NCI-H226 (cell line): ENCODE data around the gene SGPP1.
A peak's percentile ranks its signal among the peaks of the same experiment; 100 is the strongest.
"Not testable (repeated sequence)": the region's sequence is repeated elsewhere in the genome, so short reads cannot be mapped to it uniquely, and the experiment has no call there.

ENCODE experiments used
- DNase-seq: peaks from one replicate; pipeline ENCODE4 v3.0.0-alpha.2; 2015

SGPP1 gene

GRCh38 chr14:63727736-63728728, at the start of gene SGPP1:
SGPP1 (minus strand) TSS chr14:63728065; CDS start chr14:63727944, 121 bp downstream.
- DNase-seq: peak; percentile 57

- peak; percentile 47 for DNase-seq
Measured at GRCh38 chr14:63777024-63777423, 49.2 kb upstream of the SGPP1 start.

- no peak for DNase-seq
Measured at GRCh38 chr14:63773504-63773903, 45.6 kb upstream of the SGPP1 start.

GRCh38 chr14:63770187-63770807, 42.4 kb upstream of the SGPP1 start:
- peak; percentile 25 for DNase-seq

GRCh38 chr14:63766611-63767010, 38.7 kb upstream of the SGPP1 start:
- no peak for DNase-seq

- DNase-seq: no peak
Measured at GRCh38 chr14:63764620-63765139, 36.8 kb upstream of the SGPP1 start.

GRCh38 chr14:63764103-63764502, 36.2 kb upstream of the SGPP1 start:
- no peak for DNase-seq

- DNase-seq: no peak
Measured at GRCh38 chr14:63761351-63762117, 33.7 kb upstream of the SGPP1 start.

GRCh38 chr14:63760014-63760413, 32.1 kb upstream of the SGPP1 start:
- no peak for DNase-seq

- no peak for DNase-seq
Measured at GRCh38 chr14:63759456-63759855, 31.6 kb upstream of the SGPP1 start.

- no peak for DNase-seq
Measured at GRCh38 chr14:63757211-63757610, 29.3 kb upstream of the SGPP1 start.

GRCh38 chr14:63752449-63753169, 24.7 kb upstream of the SGPP1 start:
- peak; percentile 73 for DNase-seq

GRCh38 chr14:63751076-63751475, 23.2 kb upstream of the SGPP1 start:
- not testable (repeated sequence) for DNase-seq

- DNase-seq: no peak
Measured at GRCh38 chr14:63747846-63748245, 20.0 kb upstream of the SGPP1 start.

GRCh38 chr14:63745858-63746425, 18.1 kb upstream of the SGPP1 start:
- DNase-seq: no peak

GRCh38 chr14:63745272-63745671, 17.4 kb upstream of the SGPP1 start:
- DNase-seq: no peak

GRCh38 chr14:63737582-63738006, 9.7 kb upstream of the SGPP1 start:
- no peak for DNase-seq

GRCh38 chr14:63735720-63736119, 7.9 kb upstream of the SGPP1 start:
- DNase-seq: no peak

GRCh38 chr14:63730659-63731058, 2.8 kb upstream of the SGPP1 start:
- no peak for DNase-seq

- peak; percentile 9 for DNase-seq
Measured at GRCh38 chr14:63727231-63727735, 582 bp downstream of the SGPP1 start.

- no peak for DNase-seq
Measured at GRCh38 chr14:63726499-63726898, 1.4 kb downstream of the SGPP1 start.
